ENCODE measurements around the gene RNF2. TPM values are rescaled to one million over a fixed set of nuclear protein-coding genes. Genes with fewer than 3 reads are reported as not detected.
"Not testable (repeated sequence)": the region's sequence is repeated elsewhere in the genome, so short reads cannot be mapped to it uniquely, and the experiment has no call there.

The RNF2 gene
- total RNA-seq, 1 experiment from 2014 or later = 39.1 TPM

DNA sequence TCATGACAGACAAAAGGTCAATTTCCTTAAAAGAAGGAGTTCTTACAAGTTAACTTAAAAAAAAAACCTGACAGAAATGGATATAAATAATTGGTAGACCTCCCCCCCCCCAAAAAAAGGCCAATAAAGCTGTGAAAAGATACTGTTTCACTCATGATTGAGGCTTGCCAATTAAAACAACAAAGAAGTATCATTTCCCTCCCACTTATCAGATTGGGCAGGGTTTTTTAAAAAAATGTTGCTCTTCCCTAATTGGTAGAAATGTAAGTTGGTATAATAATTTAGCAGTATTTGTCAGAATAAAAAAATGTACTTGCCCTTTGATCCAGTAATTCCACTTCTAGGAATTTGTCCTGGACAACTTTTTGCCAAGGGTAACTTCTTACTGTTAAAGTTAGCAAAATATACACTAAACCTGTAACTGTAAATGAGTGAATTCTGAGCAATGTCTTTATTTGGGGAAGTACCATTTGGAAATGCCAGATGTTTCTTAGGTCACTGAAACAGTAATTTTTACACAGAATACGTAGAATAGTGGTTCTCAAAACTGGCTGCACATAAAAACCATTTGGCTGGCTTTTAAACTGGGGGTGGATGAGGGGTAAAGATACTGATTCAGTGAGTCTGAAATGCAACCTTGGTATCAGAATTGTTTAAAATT lies 17.5 kb downstream of the RNF2 start:
- Histone ChIP-seq H3K9ac (ENCODE audit: low read length) (no peak overlapping the region), H3K79me2 (ENCODE audit: insufficient read depth, low read length) (peaks cover 96% of the 10 kb centered on the region), H3K9me3 (ENCODE audit: control insufficient read depth in 1 of 2, insufficient read depth in 1 of 2, low read depth in 1 of 2, low read length in 2 of 2) (no peaks in the 10 kb centered on the region), H3K4me1 (ENCODE audit: control insufficient read depth in 1 of 2, insufficient read depth in 2 of 2, low read length in 2 of 2) (no peaks in the 10 kb centered on the region), H3K9me2 (ENCODE audit: insufficient read depth) (no peaks in the 10 kb centered on the region), H3K4me2 (ENCODE audit: low read length) (no peak overlapping the region), H3K4me3 (replicated peaks in 1 of 2; ENCODE audit: low read depth in 1 of 2, low read length in 2 of 2) (no peak overlapping the region), H2AFZ (ENCODE audit: low read depth, low read length, poor library complexity, severe bottlenecking) (no peak overlapping the region), H3K27ac (ENCODE audit: low read depth, low read length) (no peak overlapping the region), H3K36me3 (ENCODE audit: control insufficient read depth in 1 of 2, insufficient read depth in 2 of 2, low read length in 2 of 2) (no peaks in the 10 kb centered on the region; a peak in 2 of 4 replicates), H4K20me1 (ENCODE audit: insufficient read depth) (peaks cover 7% of the 10 kb centered on the region; the same call in 1 of the 2 replicates), H3K27me3 (ENCODE audit: insufficient read depth, low read length) (no peaks in the 10 kb centered on the region)
- TF ChIP-seq ZNF274 (IDR thresholded peaks at IDR 0.05; ENCODE audit: low read depth, low read length) (no peak), SP1 (IDR thresholded peaks at IDR 0.05; ENCODE audit: low read depth) (no peak), CBX3 (IDR thresholded peaks at IDR 0.05; ENCODE audit: low read depth) (no peak), RAD21 (IDR thresholded peaks at IDR 0.05; ENCODE audit: low read depth) (no peak), ZFX (IDR thresholded peaks at IDR 0.05) (no peak), EGR1 (IDR thresholded peaks at IDR 0.05; ENCODE audit: low read depth) (no peak), YY1 (IDR thresholded peaks at IDR 0.05; ENCODE audit: extremely low read depth, insufficient replicate concordance, low read depth, low read length) (no peak), JUND (IDR thresholded peaks at IDR 0.05) (no peak), SRF (IDR thresholded peaks at IDR 0.05; ENCODE audit: low read depth) (no peak), ELF1 (IDR thresholded peaks at IDR 0.05; ENCODE audit: borderline replicate concordance, low read depth) (no peak)
- TF ChIP-seq, protein P1, sequence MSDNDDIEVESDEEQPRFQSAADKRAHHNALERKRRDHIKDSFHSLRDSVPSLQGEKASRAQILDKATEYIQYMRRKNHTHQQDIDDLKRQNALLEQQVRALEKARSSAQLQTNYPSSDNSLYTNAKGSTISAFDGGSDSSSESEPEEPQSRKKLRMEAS (IDR thresholded peaks at IDR 0.05) = no peak
- ATAC-seq (no peak), DNase-seq (ENCODE audit: low read depth, low spot score) (no peak)
- ChIA-PET RAD21 (ENCODE audit: low non-redundant PET in 1 of 2, low total read pairs in 2 of 2, uncharacterized antibody in 2 of 2, unreplicated experiment in 2 of 2) (no interaction called here), POLR2A (no interaction called here), CTCF (no interaction called here)
- intact Hi-C loops (cut with micrococcal nuclease) = no loop called here
- no TSS peak for BruUV-seq (replicated peaks)

DNA sequence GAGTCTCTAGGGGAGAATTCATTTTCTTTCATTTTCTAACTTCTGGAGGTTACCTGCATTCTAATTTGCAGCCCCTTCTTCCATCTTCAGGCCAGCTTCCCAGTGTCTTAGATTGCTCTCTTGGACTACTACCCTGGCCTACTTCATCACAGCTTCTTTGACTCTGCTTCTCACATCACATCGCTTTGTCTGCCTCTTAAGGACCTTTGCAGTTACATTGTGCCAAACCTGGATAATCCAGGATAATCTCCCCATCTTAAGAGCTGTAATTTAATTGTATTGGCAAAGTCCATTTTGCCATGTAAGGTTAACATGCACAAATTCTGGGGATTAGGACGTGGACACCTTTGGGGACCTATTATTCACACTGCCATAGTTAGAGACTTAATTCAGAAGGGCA lies 18.4 kb downstream of the RNF2 start:
- RAD21 ChIA-PET (ENCODE audit: low non-redundant PET in 1 of 2, low total read pairs in 2 of 2, uncharacterized antibody in 2 of 2, unreplicated experiment in 2 of 2) = no interaction called here
- no peak for ATAC-seq
- CTCF ChIA-PET = no interaction called here
- Histone ChIP-seq H3K27me3 (ENCODE audit: insufficient read depth, low read length) (no peaks in the 10 kb centered on the region), H3K9me2 (ENCODE audit: insufficient read depth) (no peaks in the 10 kb centered on the region), H4K20me1 (ENCODE audit: insufficient read depth) (peaks cover 7% of the 10 kb centered on the region; the same call in 1 of the 2 replicates), H2AFZ (ENCODE audit: low read depth, low read length, poor library complexity, severe bottlenecking) (no peak overlapping the region), H3K27ac (ENCODE audit: low read depth, low read length) (no peak overlapping the region), H3K9ac (ENCODE audit: low read length) (no peak overlapping the region), H3K4me3 (replicated peaks in 1 of 2; ENCODE audit: low read depth in 1 of 2, low read length in 2 of 2) (no peak overlapping the region), H3K4me2 (ENCODE audit: low read length) (no peak overlapping the region), H3K9me3 (ENCODE audit: control insufficient read depth in 1 of 2, insufficient read depth in 1 of 2, low read depth in 1 of 2, low read length in 2 of 2) (no peaks in the 10 kb centered on the region), H3K79me2 (ENCODE audit: insufficient read depth, low read length) (peaks cover 96% of the 10 kb centered on the region), H3K4me1 (ENCODE audit: control insufficient read depth in 1 of 2, insufficient read depth in 2 of 2, low read length in 2 of 2) (no peaks in the 10 kb centered on the region), H3K36me3 (ENCODE audit: control insufficient read depth in 1 of 2, insufficient read depth in 2 of 2, low read length in 2 of 2) (no peaks in the 10 kb centered on the region; a peak in 2 of 4 replicates)
- POLR2A ChIA-PET = no interaction called here
- BruUV-seq (replicated peaks) = no TSS peak
- intact Hi-C loops (cut with micrococcal nuclease) = no loop called here
- DNase-seq (ENCODE audit: low read depth, low spot score) = no peak
- TF ChIP-seq, protein P1 (IDR thresholded peaks at IDR 0.05) = no peak
- no peak for TF ChIP-seq SRF (IDR thresholded peaks at IDR 0.05; ENCODE audit: low read depth)
- TF ChIP-seq CEBPB (IDR thresholded peaks at IDR 0.05; ENCODE audit: low read depth) = no peak
- no peak for TF ChIP-seq SP1 (IDR thresholded peaks at IDR 0.05; ENCODE audit: low read depth)

DNA sequence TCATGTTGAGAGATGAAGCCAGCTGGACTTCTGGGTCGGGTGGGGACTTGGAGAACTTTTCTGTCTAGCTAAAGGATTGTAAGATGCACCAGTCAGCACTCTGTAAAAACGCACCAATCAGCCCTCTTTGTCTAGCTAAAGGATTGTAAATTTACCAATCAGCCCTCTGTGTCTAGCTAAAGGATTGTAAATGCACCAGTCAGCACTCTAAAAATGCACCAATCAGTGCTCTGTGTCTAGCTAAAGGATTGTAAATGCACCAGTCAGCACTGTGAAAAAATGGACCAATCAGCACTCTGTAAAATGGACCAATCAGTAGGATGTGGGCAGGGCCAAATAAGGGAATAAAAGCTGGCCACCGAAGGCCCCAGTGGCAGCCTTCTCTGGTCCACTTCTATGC lies 19.6 kb downstream of the RNF2 start:
- H3K4me3 ChIP-seq (replicated peaks in 1 of 2; ENCODE audit: low read depth in 1 of 2, low read length in 2 of 2); H3K9me2 ChIP-seq (ENCODE audit: insufficient read depth); H4K20me1 ChIP-seq (ENCODE audit: insufficient read depth); H3K4me2 ChIP-seq (ENCODE audit: low read length); H3K36me3 ChIP-seq (ENCODE audit: control insufficient read depth in 1 of 2, insufficient read depth in 2 of 2, low read length in 2 of 2); intact Hi-C loops (cut with micrococcal nuclease); RAD21 ChIA-PET (ENCODE audit: low non-redundant PET in 1 of 2, low total read pairs in 2 of 2, uncharacterized antibody in 2 of 2, unreplicated experiment in 2 of 2); BruUV-seq (replicated peaks); ATAC-seq; H3K9ac ChIP-seq (ENCODE audit: low read length); H3K4me1 ChIP-seq (ENCODE audit: control insufficient read depth in 1 of 2, insufficient read depth in 2 of 2, low read length in 2 of 2); H3K27ac ChIP-seq (ENCODE audit: low read depth, low read length); H2AFZ ChIP-seq (ENCODE audit: low read depth, low read length, poor library complexity, severe bottlenecking); H3K27me3 ChIP-seq (ENCODE audit: insufficient read depth, low read length); H3K9me3 ChIP-seq (ENCODE audit: control insufficient read depth in 1 of 2, insufficient read depth in 1 of 2, low read depth in 1 of 2, low read length in 2 of 2); POLR2A ChIA-PET; CTCF ChIA-PET; DNase-seq (ENCODE audit: low read depth, low spot score): not testable (repeated sequence)
- H3K79me2 ChIP-seq (ENCODE audit: insufficient read depth, low read length) = peaks cover 96% of the 10 kb centered on the region

Measured in HCT116 (cell line).